Gastroesophageal sphincter (tissue), 3 donors: Measurements from ENCODE around the gene COMMD6.

Experiments
- CTCF ChIP-seq, 4 experiments: fragments of 200-600 bp in 2 of 4; fragments of 450-650 bp in 2 of 4; sonication (generic) in 1 of 4; IDR thresholded peaks; one replicate each; pipeline ENCODE4 v1.5.1; 2017 to 2019; ENCODE audit warnings: antibody characterized with exemption in 4 of 4, mild to moderate bottlenecking in 2 of 4, moderate library complexity in 2 of 4
- POLR2A ChIP-seq, 2 donors: fragments of 450-650 bp; IDR thresholded peaks; one replicate each; pipeline ENCODE4 v1.6.1; 2017; ENCODE audit warnings: antibody characterized with exemption in 2 of 2, mild to moderate bottlenecking in 2 of 2, moderate library complexity in 1 of 2

DNA sequence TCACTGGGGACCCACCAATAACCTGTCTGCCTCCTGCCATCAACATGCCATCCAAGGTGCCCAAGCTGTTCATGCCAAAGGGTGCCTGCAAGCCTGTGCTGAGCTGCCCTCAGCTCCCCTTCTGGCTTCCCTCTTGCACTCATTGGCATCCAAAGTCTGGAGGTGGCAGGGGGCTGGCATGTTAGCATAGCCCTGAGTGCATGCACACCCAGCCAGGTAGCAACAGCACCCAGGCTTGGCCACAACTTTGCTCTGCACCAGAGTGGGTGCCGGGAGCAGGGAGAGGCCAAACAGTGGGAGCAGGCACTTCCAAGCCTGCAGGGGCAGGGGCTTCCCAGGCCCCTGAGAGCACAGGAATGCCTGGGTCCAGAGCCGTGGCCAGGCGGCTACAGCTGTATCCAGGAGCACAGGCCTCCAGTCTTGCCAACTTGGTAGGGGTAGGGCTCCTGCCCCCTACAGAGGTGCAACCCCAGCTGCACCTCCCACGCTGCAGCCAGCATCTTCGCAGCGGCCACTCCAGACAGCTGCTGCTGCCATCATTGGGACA lies 29.6 kb downstream of the COMMD6 start:
- TF ChIP-seq POLR2A (IDR thresholded peaks at IDR 0.05) (no peak), CTCF (IDR thresholded peaks at IDR 0.05) (no peak)
